ENCODE results near the gene MDM4.
"Not testable (repeated sequence)": the region's sequence is repeated elsewhere in the genome, so short reads cannot be mapped to it uniquely, and the experiment has no call there.

Gene MDM4

DNA sequence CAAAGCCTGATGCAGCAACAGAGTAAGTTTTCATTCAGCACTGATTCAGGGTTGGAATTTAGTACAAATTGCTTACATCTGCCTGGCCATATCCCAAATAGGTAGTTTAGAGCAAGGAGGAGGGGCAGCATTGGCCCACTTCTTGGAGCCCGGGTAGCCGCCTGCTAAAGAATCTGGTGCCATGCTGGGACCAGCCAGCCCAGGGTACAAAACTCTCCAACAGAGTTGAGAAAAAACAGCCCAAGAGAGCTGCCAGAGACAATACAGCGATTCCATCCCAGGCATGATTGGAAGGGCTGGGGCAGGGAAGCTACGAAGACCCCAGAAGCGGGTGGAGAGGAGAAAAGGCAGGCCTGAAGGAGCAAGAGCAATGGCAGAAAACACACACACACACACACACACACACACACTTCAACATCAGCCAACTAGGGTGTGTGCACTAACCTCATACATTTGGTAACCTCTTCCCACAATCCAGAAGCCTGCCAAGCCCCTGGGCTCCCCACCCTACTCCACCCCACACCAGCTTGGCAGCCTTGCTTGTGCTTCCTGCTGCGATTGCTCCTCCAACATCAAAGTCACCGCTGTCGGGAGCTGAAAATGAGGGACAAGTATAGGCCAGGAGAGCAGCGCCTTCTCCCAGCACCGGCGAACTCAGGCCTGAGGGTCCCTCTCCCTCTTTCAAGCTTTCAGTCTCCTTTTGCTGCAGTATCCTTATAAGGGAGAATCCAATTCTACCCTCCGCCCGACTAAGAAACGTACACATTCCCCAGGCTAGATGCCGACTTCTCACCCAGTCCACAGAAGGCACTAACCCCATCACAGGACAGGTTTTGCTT lies 22.8 kb upstream of the MDM4 start:
- peak; percentile 71 to 78 for DNase-seq

GRCh38 chr1:204493984-204494280 lies 22.3 kb upstream of the MDM4 start:
- DNase-seq, result peak; percentile 71 to 78

DNA sequence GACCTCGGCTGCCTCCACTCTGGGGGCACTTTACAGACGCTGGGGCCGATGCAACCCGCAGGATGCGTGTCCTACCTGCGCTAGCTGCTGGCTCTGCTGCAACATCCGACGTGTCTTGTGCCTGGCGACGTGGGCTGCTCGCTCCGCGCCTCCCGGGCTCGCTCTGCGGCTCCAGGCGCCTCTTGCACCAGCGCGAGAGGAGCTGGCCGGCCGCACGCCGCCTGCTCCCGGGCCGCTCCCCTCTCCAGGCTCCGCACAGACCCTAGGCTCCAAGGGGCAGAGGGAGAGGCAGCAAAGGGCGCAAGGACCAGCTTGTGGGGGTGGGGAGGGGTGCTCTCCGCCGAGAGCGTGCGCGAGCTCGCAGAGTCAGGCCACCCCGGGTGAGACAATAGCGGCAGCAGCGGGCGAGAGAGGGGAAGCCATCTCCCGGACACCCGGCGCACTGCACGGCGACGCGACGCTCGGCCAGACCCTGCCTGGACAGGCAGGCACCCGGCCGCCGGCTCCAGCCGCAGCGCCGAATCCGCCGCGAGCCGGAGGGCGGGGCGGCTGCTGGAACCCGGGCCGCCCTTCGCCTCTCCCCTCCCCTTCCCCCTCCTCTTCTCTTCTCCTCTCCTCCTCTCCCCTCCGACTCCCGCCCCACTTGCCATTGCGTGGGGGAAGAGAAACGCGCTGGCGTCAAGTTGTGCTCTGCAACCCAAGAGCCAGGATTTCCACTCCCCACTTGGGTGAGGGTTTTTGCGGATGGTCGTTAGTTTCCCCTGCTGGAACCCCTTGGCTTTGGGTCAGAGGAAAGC lies 21.7 kb upstream of the MDM4 start, which contains the start of gene PIK3C2B:
Gene PIK3C2B (minus strand): TSS at position 525 of the 797 bp plus-strand sequence. CDS start 25,003 bp downstream, outside the sequence.
- peak; percentile 84 to 89 for DNase-seq

GRCh38 chr1:204495078-204495753 lies 21.0 kb upstream of the MDM4 start:
- no peak for DNase-seq

- DNase-seq, result no peak
These were observed 20.4 kb upstream of the MDM4 start for GRCh38 chr1:204495777-204496176.

GRCh38 chr1:204498981-204499380 lies 17.2 kb upstream of the MDM4 start:
- peak; percentile 58 to 71 for DNase-seq

DNA sequence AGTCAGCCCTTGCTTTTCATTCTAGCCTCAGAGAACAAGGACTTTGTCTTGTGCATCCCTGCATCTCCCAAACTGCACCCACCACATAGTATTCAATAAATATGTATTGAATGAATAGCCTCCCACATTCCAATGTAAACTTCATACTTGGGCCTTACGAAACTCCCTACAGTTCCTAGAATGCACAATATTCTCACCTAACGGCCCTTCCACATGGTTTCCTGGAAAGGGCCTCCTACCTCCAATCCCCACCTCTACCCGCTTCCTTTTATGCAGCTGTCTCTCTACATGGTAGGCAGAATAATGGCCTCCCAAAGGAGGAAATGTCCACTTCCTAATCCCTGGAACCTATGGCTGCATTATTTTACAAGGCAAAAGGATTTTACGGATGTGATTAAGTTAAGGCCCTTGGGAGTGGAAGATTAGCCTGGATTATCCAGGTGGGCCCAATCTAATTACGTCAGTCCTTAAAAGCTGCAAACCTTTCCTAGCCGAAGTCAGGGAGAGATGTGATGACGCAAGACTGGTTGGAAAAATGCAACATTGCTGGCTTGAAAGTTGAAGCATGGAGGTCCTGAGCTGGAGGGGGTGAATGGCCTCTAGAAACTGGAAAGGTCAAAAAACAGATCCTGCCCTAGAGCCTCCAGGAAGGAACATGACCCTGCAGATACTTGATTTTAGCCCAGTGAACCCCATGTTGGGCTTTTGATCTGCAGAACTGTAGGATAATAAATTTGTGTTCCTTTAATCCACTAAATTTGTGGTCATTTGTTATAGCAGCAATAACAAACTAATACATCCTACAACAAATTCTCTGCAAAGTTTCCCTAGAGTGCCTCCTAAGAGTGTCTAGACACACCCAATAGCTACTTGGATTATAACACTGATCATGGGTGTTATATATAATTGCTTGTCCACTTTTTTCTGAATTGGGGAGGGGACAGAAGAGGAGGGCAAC lies 16.4 kb upstream of the MDM4 start:
- DNase-seq, result no peak

GRCh38 chr1:204502241-204502640 lies 14.0 kb upstream of the MDM4 start:
- DNase-seq, result no peak

DNA sequence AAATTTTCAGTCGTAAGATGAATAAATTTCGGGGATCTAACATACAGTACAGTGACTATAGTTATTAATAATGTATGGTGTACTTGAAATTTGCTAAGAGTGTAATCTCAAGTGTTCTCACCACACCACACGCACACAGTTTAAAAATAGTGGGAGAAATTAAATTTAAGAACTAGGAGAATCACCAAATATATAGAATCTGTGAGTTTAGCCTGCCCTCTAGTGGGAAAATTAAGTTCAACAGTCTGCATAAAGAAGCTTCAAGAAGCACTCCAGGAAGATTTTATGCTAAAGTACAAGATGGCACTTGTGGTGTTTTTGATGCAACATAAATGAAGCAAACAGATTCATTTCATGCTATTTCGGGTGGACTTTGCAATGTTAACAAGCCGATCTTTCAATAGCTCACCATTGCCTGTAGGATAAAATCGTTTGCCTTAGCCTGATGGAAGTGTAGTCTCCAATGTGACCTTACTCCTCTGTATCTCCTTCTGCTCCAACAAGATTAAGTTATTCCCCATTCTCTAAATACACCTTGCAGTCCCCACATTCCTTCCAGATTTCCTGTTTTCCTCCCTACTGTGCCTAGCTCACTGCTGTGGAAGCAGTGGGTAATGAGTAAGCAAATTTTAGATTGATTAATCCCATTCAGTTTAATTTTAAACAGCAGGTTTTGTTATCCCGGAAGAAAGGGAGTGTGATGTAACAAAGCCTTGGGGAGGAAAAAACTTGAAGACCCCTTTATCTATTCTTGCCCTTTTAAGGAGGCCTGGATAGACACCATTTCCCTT lies 12.9 kb upstream of the MDM4 start:
- DNase-seq, result peak; percentile 88 to 95

GRCh38 chr1:204503913-204504519 lies 12.2 kb upstream of the MDM4 start:
- DNase-seq, result no peak

DNA sequence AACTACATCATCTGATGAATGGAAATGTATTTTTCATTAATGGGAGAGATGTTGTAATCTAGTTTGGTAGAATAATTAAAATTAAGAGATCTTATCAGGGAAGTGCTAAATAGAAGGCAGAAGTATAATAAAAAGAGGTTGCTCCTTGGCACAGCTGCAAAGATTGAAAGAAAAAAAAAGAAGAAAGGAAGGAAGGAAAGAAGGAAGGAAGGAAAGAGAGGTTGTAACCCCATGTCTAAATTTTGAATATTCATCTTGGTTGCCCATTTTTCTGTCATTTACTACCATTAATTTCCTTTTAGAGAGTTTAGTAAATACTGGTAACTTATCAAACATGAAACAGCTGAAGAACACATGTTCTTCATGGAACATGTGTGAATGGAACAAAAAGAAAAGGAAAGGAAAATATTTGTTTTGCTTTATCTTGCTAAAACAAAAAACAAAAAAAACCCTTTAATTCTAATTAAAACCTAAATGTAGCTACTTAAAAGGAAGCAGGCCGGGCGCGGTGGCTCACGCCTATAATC lies 10.5 kb upstream of the MDM4 start:
- peak; percentile 28 to 32 for DNase-seq

DNA sequence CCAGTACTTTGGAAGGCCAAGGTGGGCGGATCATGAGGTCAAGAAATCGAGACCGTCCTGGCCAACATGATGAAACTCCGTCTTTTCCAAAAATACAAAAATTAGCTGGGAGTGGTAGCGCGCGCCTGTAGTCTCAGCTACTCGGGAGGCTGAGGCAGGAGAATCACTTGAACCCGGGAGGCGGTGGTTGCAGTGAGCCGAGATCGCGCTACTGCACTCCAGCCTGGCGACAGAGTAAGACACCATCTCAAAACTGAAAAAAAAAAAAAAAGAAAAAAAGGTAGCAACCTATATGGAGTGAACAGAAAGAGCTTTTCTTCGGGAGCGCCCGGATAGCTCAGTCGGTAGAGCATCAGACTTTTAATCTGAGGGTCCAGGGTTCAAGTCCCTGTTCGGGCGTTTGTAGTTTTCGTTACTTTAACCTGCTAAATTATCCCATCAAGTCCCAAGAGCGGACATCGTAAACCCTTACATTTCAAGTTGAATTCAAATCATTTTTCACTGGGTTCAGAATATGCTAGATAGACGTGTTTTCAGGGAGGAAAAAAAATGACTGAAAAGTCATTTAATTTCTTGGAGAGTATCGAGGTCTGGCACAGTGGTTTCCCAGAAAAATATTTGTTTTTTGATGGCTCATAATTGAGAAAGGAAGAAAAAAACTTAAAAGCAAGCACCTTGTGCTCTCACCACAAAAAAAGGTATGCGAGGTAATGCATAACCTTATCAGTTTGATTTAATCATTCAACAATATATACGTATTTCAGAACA lies 9.8 kb upstream of the MDM4 start:
- DNase-seq, result peak; percentile 82 to 85

DNA sequence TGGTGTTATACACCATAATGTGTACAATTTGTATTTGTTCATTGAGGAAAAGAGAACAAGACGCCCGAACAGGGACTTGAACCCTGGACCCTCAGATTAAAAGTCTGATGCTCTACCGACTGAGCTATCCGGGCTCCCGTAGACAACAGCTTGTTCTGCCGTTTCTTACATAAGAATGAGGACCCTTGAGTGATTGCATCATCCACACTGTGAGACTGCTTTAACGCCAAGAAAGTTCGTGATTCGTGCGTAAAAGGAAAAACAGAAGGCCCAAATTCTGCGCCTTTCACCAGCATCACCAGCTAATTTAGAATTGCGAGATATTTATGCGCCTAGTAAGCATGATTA lies 9.3 kb upstream of the MDM4 start:
- DNase-seq, result peak; percentile 81 to 87

DNA sequence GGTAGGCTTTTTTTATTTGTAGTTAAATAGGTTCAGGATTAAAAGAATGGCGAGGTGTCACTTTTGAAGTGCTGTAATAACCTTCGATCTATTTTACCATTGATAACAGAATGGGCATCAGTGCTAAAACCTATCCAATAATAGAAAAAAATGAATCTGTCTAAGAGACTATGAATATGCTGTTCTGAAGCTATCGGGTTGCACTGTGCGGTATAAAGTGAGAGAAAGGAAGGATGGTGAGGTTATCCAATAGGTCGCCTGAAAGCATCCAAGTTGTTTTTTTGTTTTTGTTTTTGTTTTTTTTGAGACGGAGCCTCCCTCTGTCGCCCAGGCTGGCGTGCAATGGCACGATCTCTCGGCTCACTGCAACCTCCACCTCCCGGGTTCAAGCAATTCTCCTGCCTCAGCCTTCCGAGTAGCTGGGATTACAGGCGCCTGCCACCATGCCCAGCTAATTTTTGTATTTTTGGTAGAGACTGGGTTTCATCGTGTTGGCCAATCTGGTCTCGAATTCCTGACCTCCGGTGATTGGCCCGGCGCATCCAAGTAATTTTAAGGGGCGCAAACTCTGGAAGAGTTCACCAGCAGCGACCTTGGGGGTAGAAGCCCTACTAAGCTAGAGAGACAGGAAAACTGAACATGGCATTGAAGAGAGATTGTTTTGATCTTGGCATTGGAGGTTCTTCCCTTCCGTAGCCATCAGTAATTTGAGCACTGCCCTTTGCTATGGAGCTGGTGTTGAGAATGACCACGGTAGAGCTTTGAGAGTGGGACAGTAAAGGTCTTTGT lies 8.7 kb upstream of the MDM4 start:
- DNase-seq, result peak; percentile 49 to 70

- DNase-seq, result no peak
These were observed 7.0 kb upstream of the MDM4 start for GRCh38 chr1:204509186-204509635.

- DNase-seq, result no peak
These were observed 4.8 kb upstream of the MDM4 start for GRCh38 chr1:204511366-204511765.

DNA sequence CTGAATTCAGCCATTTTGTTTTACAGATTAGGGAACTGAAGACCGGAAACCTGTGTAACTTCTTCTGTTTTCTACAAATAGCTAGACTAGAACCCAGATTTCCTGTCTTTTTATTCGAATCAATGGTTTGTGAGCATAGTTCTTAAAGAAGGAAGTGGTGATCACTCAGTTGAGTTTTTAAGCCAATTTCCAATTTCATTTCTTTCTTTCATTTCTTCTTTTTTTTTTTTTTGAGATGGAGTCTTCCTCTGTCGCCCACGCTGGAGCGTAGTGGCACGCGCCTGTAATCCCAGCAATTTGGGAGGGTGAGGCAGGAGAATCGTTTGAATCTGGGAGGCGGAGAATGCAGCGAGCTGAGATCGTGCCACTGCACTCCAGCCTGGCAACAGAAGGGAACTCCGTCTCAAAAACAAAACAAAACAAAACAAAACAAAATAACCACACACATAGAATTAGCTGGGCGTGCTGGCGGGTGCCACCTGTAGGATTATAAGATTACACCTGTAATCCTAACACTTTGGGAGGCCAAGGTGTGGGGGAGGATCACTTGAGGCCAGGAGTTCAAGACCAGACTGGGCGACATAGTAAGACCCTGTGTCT lies 3.0 kb upstream of the MDM4 start:
- DNase-seq, result peak; percentile 88 to 91

- no peak for DNase-seq
These were observed 1.4 kb upstream of the MDM4 start for GRCh38 chr1:204514828-204515227.

GRCh38 chr1:204517382-204517781 lies 1.2 kb downstream of the MDM4 start:
- not testable (repeated sequence) for DNase-seq

Measured in Kasumi-1 (cell line).